Suprapubic skin (tissue), 4 donors: Measurements from ENCODE around the gene DNAH11. TPM values are rescaled to one million over a fixed set of nuclear protein-coding genes. Genes with fewer than 3 reads are reported as not detected.
"Not testable (repeated sequence)": the region's sequence is repeated elsewhere in the genome, so short reads cannot be mapped to it uniquely, and the experiment has no call there.

ENCODE experiments used
- DNase-seq, 2 donors: peaks; one replicate each; pipeline ENCODE4 v3.0.0-alpha.2; 2019; ENCODE audit warnings: low spot score in 2 of 2
- H3K27ac ChIP-seq: fragments of 200-600 bp; sonication (generic); one replicate; pipeline ENCODE4 v1.5.1; 2019
- H3K27me3 ChIP-seq: fragments of 200-600 bp; sonication (generic); one replicate; pipeline ENCODE4 v1.5.1; 2019
- H3K36me3 ChIP-seq: fragments of 200-600 bp; sonication (generic); one replicate; pipeline ENCODE4 v1.5.1; 2019
- H3K4me1 ChIP-seq: fragments of 200-600 bp; sonication (generic); one replicate; pipeline ENCODE4 v1.5.1; 2019
- H3K4me3 ChIP-seq: fragments of 200-600 bp; sonication (generic); one replicate; pipeline ENCODE4 v1.5.1; 2019; ENCODE audit warnings: mild to moderate bottlenecking
- H3K9me3 ChIP-seq: fragments of 200-600 bp; sonication (generic); one replicate; pipeline ENCODE4 v1.5.1; 2019
- EP300 ChIP-seq: sonication (generic); formaldehyde crosslinking; IDR thresholded peaks from one replicate; pipeline ENCODE4 v1.6.1; 2017; ENCODE audit warnings: antibody characterized with exemption
- POLR2A ChIP-seq, 2 donors: fragments of 450-650 bp; IDR thresholded peaks; one replicate each; pipeline ENCODE4 v1.6.1; 2017; ENCODE audit warnings: antibody characterized with exemption in 2 of 2, mild to moderate bottlenecking in 2 of 2, moderate library complexity in 2 of 2
- POLR2AphosphoS5 ChIP-seq, 3 donors: sonication (generic); formaldehyde crosslinking; IDR thresholded peaks; one replicate each; pipeline ENCODE4 v1.6.1; 2017; ENCODE audit warnings: antibody characterized with exemption in 3 of 3
- WGBS: methylation state at CpG from one replicate; pipeline ENCODE4 v1.1.5; 2018; 5-methylcytosine and 5-hydroxymethylcytosine counted together
- total RNA-seq, 4 donors: library from RNA; depleted of rRNA; stranded (reverse); fragments of >200 nt; gene quantifications; one replicate each; pipeline ENCODE4 v1.1.0, GENCODE V29; 2016
- TF ChIP-seq, protein P1 (sequence below), 2 donors: fragments of 200-600 bp in 1 of 2; fragments of 450-650 bp in 1 of 2; sonication (generic) in 1 of 2; IDR thresholded peaks; one replicate each; pipeline ENCODE4 v1.5.1; 2016 to 2019; ENCODE audit warnings: antibody characterized with exemption in 2 of 2, mild to moderate bottlenecking in 1 of 2, moderate library complexity in 1 of 2

DNAH11 gene
- total RNA-seq, 4 donors from 2014 or later = 0.57 to 48.3 (median 1.8) TPM

- no peaks in the 10 kb centered on the region for H3K9me3 ChIP-seq
- no peaks in the 10 kb centered on the region for H3K27me3 ChIP-seq
- TF ChIP-seq POLR2A (IDR thresholded peaks at IDR 0.05) (no peak), EP300 (no peak), POLR2AphosphoS5 (IDR thresholded peaks at IDR 0.05) (no peak)
- TF ChIP-seq, protein P1, sequence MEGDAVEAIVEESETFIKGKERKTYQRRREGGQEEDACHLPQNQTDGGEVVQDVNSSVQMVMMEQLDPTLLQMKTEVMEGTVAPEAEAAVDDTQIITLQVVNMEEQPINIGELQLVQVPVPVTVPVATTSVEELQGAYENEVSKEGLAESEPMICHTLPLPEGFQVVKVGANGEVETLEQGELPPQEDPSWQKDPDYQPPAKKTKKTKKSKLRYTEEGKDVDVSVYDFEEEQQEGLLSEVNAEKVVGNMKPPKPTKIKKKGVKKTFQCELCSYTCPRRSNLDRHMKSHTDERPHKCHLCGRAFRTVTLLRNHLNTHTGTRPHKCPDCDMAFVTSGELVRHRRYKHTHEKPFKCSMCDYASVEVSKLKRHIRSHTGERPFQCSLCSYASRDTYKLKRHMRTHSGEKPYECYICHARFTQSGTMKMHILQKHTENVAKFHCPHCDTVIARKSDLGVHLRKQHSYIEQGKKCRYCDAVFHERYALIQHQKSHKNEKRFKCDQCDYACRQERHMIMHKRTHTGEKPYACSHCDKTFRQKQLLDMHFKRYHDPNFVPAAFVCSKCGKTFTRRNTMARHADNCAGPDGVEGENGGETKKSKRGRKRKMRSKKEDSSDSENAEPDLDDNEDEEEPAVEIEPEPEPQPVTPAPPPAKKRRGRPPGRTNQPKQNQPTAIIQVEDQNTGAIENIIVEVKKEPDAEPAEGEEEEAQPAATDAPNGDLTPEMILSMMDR (IDR thresholded peaks at IDR 0.05) = no peak
- H3K27ac ChIP-seq = no peak overlapping the region
- no peak overlapping the region for H3K4me3 ChIP-seq
- H3K4me1 ChIP-seq = no peaks in the 10 kb centered on the region
- no peaks in the 10 kb centered on the region for H3K36me3 ChIP-seq
- DNase-seq = no peak
These were observed 16.8 kb upstream of the DNAH11 start for GRCh38 chr7:21526007-21526406.

DNA sequence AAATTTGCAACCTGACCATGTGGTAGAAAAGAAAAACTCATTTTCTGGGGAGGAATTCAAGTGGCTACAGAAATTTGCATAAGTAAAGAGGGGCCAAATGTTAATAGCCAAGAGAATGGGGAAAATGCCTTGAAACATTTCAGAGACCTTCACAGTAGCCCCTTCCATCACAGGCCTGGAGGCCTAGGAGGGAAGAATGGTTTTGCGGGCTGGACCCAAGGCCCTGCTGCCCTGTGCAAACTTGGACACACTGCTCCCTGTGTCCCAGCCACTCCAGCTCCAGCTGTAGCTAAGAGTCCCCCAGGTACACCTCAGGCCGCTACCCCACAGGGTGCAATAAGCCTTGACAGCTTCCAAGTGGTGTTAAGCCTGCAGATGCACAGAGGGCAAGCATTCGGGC, 16.4 kb upstream of the DNAH11 start:
- Histone ChIP-seq H3K27me3 (no peaks in the 10 kb centered on the region), H3K9me3 (no peaks in the 10 kb centered on the region), H3K4me3 (no peak overlapping the region), H3K4me1 (no peaks in the 10 kb centered on the region), H3K36me3 (no peaks in the 10 kb centered on the region), H3K27ac (no peak overlapping the region)
- no peak for DNase-seq
- TF ChIP-seq POLR2A (IDR thresholded peaks at IDR 0.05) = no peak
- TF ChIP-seq, protein P1 (IDR thresholded peaks at IDR 0.05) = no peak
- TF ChIP-seq EP300 = no peak
- TF ChIP-seq POLR2AphosphoS5 (IDR thresholded peaks at IDR 0.05) = no peak
- WGBS = 80% methylated on average over 3 of the region's 3 CpGs

GRCh38 chr7:21532485-21532884, 10.4 kb upstream of the DNAH11 start:
- not testable (repeated sequence) for DNase-seq, H3K4me3 ChIP-seq, H3K36me3 ChIP-seq, H3K27ac ChIP-seq, H3K9me3 ChIP-seq, H3K4me1 ChIP-seq, H3K27me3 ChIP-seq
- WGBS = 55% methylated on average over 1 of the region's 1 CpG

- not testable (repeated sequence) for H3K4me1 ChIP-seq, H3K27ac ChIP-seq, H3K27me3 ChIP-seq, DNase-seq, H3K36me3 ChIP-seq, H3K4me3 ChIP-seq, H3K9me3 ChIP-seq
These were observed 9.2 kb upstream of the DNAH11 start for GRCh38 chr7:21533646-21534045.

DNA sequence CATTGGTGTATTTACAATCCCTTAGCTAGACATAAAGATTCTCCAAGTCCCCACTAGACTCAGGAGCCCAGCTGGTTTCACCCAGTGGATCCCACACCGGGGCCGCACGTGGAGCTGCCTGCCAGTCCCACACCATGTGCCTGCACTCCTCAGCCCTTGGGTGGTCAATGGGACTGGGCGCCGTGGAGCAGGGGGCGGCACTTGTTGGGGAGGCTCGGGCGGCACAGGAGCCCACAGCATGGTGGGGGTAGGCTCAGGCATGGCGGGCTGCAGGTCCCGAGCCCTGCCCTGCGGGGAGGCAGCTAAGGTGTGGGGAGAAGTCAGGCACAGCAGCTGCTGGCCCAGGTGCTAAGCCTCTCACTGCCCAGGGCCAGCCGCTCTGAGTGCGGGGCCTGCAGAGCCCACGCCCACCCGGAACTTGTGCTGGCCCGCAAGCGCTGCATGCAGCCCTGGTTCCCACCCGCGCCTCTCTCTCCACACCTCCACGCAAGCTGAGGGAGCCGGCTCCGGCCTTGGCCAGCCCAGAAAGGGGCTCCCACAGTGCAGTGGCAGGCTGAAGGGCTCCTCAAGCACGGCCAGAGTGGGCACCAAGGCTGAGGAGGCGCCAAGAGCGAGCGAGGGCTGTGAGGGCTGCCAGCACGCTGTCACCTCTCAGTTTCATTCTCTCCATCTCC, 6.3 kb upstream of the DNAH11 start:
- not testable (repeated sequence) for H3K27ac ChIP-seq, H3K36me3 ChIP-seq, H3K9me3 ChIP-seq, H3K4me1 ChIP-seq, H3K4me3 ChIP-seq, DNase-seq
- WGBS = 90% methylated on average over 17 of the region's 27 CpGs
- peaks cover 17% of the 10 kb centered on the region for H3K27me3 ChIP-seq

- H3K4me3 ChIP-seq = no peak overlapping the region
- no peaks in the 10 kb centered on the region for H3K36me3 ChIP-seq
- no peak for DNase-seq
- 72% methylated on average over 3 of the region's 3 CpGs for WGBS
- no peak overlapping the region for H3K27ac ChIP-seq
- peaks cover 15% of the 10 kb centered on the region for H3K4me1 ChIP-seq
- H3K9me3 ChIP-seq = no peaks in the 10 kb centered on the region
- no peak for TF ChIP-seq EP300
- TF ChIP-seq POLR2A (IDR thresholded peaks at IDR 0.05) = no peak
- TF ChIP-seq POLR2AphosphoS5 (IDR thresholded peaks at IDR 0.05) = no peak
- TF ChIP-seq, protein P1 (IDR thresholded peaks at IDR 0.05) = no peak
- H3K27me3 ChIP-seq = peaks cover 39% of the 10 kb centered on the region
These were observed 3.8 kb upstream of the DNAH11 start for GRCh38 chr7:21538936-21539495.
